ENCODE results near the gene EPB41L3.
"Not testable (repeated sequence)": the region's sequence is repeated elsewhere in the genome, so short reads cannot be mapped to it uniquely, and the experiment has no call there.

The EPB41L3 gene

DNA sequence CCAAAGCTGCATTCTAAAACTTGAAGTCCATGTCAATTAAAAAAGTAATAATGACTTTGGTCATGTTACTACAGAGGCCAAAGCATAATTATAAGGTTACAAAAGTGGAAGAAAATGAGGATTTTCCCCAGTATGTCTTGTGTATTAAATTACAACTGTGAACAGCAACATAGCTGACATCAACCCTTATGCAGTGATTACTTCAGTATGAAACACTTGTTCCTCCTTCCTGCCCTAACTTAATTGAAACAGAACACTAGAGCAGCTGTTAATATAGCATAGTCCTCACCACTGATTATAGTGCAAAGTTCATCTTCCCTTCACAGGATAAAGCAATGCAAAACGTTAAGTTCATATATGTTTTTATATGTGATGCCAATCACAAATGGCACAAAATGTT is 29.9 kb downstream of the EPB41L3 start:
- no peak overlapping the region for H3K27ac ChIP-seq (ENCODE audit: extremely low read depth, low read depth, low read length)
- peaks cover 54% of the 10 kb centered on the region for H3K4me1 ChIP-seq (ENCODE audit: control insufficient read depth, insufficient read depth, low read length)
- TF ChIP-seq ZNF629 (tag by site-specific recombination; IDR thresholded peaks at IDR 0.05): 0 out of 2 replicates have a peak, but pooled peaks have one; percentile 21
- TF ChIP-seq ZNF366 (tag by site-specific recombination; conservative IDR thresholded peaks at IDR 0.05): 0 out of 2 replicates have a peak, but pooled peaks have one; percentile 27
- TF ChIP-seq, protein P1, sequence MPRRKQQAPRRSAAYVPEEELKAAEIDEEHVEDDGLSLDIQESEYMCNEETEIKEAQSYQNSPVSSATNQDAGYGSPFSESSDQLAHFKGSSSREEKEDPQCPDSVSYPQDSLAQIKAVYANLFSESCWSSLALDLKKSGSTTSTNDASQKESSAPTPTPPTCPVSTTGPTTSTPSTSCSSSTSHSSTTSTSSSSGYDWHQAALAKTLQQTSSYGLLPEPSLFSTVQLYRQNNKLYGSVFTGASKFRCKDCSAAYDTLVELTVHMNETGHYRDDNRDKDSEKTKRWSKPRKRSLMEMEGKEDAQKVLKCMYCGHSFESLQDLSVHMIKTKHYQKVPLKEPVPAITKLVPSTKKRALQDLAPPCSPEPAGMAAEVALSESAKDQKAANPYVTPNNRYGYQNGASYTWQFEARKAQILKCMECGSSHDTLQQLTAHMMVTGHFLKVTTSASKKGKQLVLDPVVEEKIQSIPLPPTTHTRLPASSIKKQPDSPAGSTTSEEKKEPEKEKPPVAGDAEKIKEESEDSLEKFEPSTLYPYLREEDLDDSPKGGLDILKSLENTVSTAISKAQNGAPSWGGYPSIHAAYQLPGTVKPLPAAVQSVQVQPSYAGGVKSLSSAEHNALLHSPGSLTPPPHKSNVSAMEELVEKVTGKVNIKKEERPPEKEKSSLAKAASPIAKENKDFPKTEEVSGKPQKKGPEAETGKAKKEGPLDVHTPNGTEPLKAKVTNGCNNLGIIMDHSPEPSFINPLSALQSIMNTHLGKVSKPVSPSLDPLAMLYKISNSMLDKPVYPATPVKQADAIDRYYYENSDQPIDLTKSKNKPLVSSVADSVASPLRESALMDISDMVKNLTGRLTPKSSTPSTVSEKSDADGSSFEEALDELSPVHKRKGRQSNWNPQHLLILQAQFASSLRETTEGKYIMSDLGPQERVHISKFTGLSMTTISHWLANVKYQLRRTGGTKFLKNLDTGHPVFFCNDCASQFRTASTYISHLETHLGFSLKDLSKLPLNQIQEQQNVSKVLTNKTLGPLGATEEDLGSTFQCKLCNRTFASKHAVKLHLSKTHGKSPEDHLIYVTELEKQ (tag by site-specific recombination; IDR thresholded peaks at IDR 0.05; ENCODE audit: borderline replicate concordance): no peak
- peak; percentile 96 for TF ChIP-seq SP7 (tag by site-specific recombination; IDR thresholded peaks at IDR 0.05)
- TF ChIP-seq IKZF3 (tag by site-specific recombination; IDR thresholded peaks at IDR 0.05): 0 out of 2 replicates have a peak, but pooled peaks have one; percentile 26
- TF ChIP-seq ZNF473 (tag by site-specific recombination; IDR thresholded peaks at IDR 0.05): no peak
- 0 out of 2 replicates have a peak, but pooled peaks have one; percentile 15 for TF ChIP-seq ZNF660 (tag by site-specific recombination; IDR thresholded peaks at IDR 0.05)
- TF ChIP-seq WT1 (tag by site-specific recombination; IDR thresholded peaks at IDR 0.05): no peak
- peak; percentile 78 for TF ChIP-seq ZBTB20 (tag by site-specific recombination; IDR thresholded peaks at IDR 0.05)
- no peak for TF ChIP-seq ZNF510 (tag by site-specific recombination; IDR thresholded peaks at IDR 0.05; ENCODE audit: insufficient replicate concordance)
- no peak for TF ChIP-seq BCL11B (tag by site-specific recombination; IDR thresholded peaks at IDR 0.05; ENCODE audit: low read depth)
- no peak for TF ChIP-seq ZNF777 (tag by site-specific recombination; IDR thresholded peaks at IDR 0.05; ENCODE audit: borderline replicate concordance)
- TF ChIP-seq EGR2 (tag by site-specific recombination; IDR thresholded peaks at IDR 0.05; ENCODE audit: low read depth): no peak
- 0 out of 2 replicates have a peak, but pooled peaks have one; percentile 14 for TF ChIP-seq ZNF600 (tag by site-specific recombination; IDR thresholded peaks at IDR 0.05)
- TF ChIP-seq SCRT2 (tag by site-specific recombination; IDR thresholded peaks at IDR 0.05): peak; percentile 80
- 0 out of 2 replicates have a peak, but pooled peaks have one; percentile 9 for TF ChIP-seq SCRT1 (tag by site-specific recombination; IDR thresholded peaks at IDR 0.05; ENCODE audit: borderline replicate concordance)
- no peak for TF ChIP-seq ZNF521 (tag by site-specific recombination; IDR thresholded peaks at IDR 0.05)
- H3K36me3 ChIP-seq (ENCODE audit: control insufficient read depth in 2 of 2, insufficient read depth in 1 of 2, low read length in 2 of 2): no peaks in the 10 kb centered on the region
- ChIA-PET CTCF (interaction anchor here (0.6 to 1.7 kb wide), 2 partner anchors 355 to 441 kb away, joined by 3 to 4 read pairs; no protein-coding TSS in a partner anchor), POLR2A (interaction anchor here (0.6 to 1.0 kb wide), 3 partner anchors 12 to 30 kb away, joined by 3 read pairs; no protein-coding TSS in a partner anchor)
- H3K9me3 ChIP-seq (ENCODE audit: control insufficient read depth, insufficient read depth, low read depth, low read length): no peaks in the 10 kb centered on the region
- H3K4me3 ChIP-seq (ENCODE audit: low read depth, low read length): no peak overlapping the region

DNA sequence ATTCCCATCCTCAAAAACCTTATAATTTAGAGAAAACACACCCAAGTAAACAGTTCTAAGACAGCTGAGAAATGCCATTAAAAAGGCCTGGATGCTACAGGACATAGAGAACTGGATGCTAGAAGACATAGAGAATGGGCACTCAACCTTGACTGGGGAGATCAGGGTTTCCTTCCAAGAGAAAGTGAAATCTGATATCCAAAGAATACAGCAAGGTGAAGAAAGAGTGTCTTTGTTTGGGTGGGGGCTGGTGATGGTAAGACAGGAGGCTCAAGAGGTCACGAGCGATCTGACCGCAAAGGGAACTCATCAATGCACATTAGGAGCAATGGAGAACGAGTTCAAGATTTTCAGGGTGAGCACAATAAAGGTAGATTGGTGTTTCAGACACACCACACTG is 31.6 kb downstream of the EPB41L3 start:
- Histone ChIP-seq H3K4me1 (ENCODE audit: control insufficient read depth, insufficient read depth, low read length) (peaks cover 51% of the 10 kb centered on the region), H3K36me3 (ENCODE audit: control insufficient read depth in 2 of 2, insufficient read depth in 1 of 2, low read length in 2 of 2) (no peaks in the 10 kb centered on the region), H3K9me3 (ENCODE audit: control insufficient read depth, insufficient read depth, low read depth, low read length) (no peaks in the 10 kb centered on the region), H3K27ac (ENCODE audit: extremely low read depth, low read depth, low read length) (no peak overlapping the region), H3K4me3 (ENCODE audit: low read depth, low read length) (no peak overlapping the region)
- TF ChIP-seq, protein P2, sequence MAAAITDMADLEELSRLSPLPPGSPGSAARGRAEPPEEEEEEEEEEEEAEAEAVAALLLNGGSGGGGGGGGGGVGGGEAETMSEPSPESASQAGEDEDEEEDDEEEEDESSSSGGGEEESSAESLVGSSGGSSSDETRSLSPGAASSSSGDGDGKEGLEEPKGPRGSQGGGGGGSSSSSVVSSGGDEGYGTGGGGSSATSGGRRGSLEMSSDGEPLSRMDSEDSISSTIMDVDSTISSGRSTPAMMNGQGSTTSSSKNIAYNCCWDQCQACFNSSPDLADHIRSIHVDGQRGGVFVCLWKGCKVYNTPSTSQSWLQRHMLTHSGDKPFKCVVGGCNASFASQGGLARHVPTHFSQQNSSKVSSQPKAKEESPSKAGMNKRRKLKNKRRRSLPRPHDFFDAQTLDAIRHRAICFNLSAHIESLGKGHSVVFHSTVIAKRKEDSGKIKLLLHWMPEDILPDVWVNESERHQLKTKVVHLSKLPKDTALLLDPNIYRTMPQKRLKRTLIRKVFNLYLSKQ (tag by site-specific recombination; IDR thresholded peaks at IDR 0.05; ENCODE audit: borderline replicate concordance): no peak
- TF ChIP-seq, protein P3, sequence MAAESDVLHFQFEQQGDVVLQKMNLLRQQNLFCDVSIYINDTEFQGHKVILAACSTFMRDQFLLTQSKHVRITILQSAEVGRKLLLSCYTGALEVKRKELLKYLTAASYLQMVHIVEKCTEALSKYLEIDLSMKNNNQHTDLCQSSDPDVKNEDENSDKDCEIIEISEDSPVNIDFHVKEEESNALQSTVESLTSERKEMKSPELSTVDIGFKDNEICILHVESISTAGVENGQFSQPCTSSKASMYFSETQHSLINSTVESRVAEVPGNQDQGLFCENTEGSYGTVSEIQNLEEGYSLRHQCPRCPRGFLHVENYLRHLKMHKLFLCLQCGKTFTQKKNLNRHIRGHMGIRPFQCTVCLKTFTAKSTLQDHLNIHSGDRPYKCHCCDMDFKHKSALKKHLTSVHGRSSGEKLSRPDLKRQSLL (tag by site-specific recombination; IDR thresholded peaks at IDR 0.05): 0 out of 2 replicates have a peak, but pooled peaks have one; percentile 8
- CTCF ChIA-PET: no interaction called here
- POLR2A ChIA-PET: no interaction called here

DNA sequence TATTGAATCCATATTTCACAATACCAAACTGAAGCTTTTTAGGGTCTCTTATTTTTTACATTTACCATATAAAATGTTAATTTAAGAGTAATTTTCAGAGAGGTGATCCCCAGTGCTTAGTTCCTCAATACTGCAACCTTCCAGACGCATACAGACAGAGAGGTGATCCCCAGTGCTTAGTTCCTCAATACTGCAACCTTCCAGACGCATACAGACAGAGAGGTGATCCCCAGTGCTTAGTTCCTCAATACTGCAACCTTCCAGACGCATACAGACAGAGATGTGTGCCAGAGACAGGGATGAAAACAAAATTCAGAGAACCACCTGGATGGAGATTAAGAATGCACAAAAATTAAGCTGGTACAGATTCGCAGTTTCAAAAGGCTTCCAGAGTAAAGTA is 32.3 kb downstream of the EPB41L3 start:
- POLR2A ChIA-PET: interaction anchor here (0.7 kb wide), 1 partner anchor 18 kb away, joined by 3 read pairs; no protein-coding TSS in a partner anchor
- H3K4me3 ChIP-seq (ENCODE audit: low read depth, low read length): not testable (repeated sequence)
- CTCF ChIA-PET: interaction anchor here (0.6 kb wide), 1 partner anchor 16 kb away, joined by 3 read pairs; no protein-coding TSS in a partner anchor

More for the DNA sequence above, 32.3 kb downstream of the EPB41L3 start:
- H3K9me3 ChIP-seq (ENCODE audit: control insufficient read depth, insufficient read depth, low read depth, low read length); H3K27ac ChIP-seq (ENCODE audit: extremely low read depth, low read depth, low read length); H3K36me3 ChIP-seq (ENCODE audit: control insufficient read depth in 2 of 2, insufficient read depth in 1 of 2, low read length in 2 of 2): not testable (repeated sequence)
- peaks cover 47% of the 10 kb centered on the region for H3K4me1 ChIP-seq (ENCODE audit: control insufficient read depth, insufficient read depth, low read length)
